PC-9 (cell line): ENCODE data around the gene PSRC1. TPM values are rescaled to one million over a fixed set of nuclear protein-coding genes. Genes with fewer than 3 reads are reported as not detected.
A peak's percentile ranks its signal among the peaks of the same experiment; 100 is the strongest.

Experiments
- Bru-seq: library from RNA; stranded (reverse); fragments of 400-500 nt; gene quantifications from one replicate; lab custom pipeline; 2021; lab: Mats Ljungman, UMichigan
- BruChase-seq, 2 experiments: library from RNA; stranded (reverse); fragments of 400-500 nt; gene quantifications; one replicate each; lab custom pipeline; 2021; lab: Mats Ljungman, UMichigan
- BruUV-seq: library from RNA; stranded (reverse); fragments of 400-500 nt; replicated peaks from 2 replicates; lab custom pipeline; 2021; lab: Mats Ljungman, UMichigan
- CTCF ChIA-PET: fragments of 300-600 bp; sonication (Branson Sonifier 250); formaldehyde crosslinking; loops from one replicate; lab custom pipeline; 2022; ENCODE audit warnings: antibody characterized with exemption; lab: Charles Lee
- POLR2A ChIA-PET: fragments of 300-600 bp; sonication (Branson Sonifier 250); formaldehyde crosslinking; loops from one replicate; lab custom pipeline; 2022; ENCODE audit warnings: antibody characterized with exemption; ENCODE audit not compliant: unreplicated experiment; lab: Charles Lee
- DNase-seq, 2 experiments: peaks; one replicate each; pipeline versions ENCODE4 v3.0.0 to v3.0.0-alpha.2; 2015 to 2022; ENCODE audit warnings: mixed read lengths in 1 of 2
- H2AFZ ChIP-seq: fragments of 200-600 bp; sonication (generic); 2 replicates; pipeline ENCODE4 v1.8.1; 2017; ENCODE audit warnings: antibody characterized with exemption
- H3F3A ChIP-seq: fragments of 200-600 bp; sonication (generic); 2 replicates; pipeline ENCODE4 v1.8.1; 2017; ENCODE audit warnings: antibody characterized with exemption, mild to moderate bottlenecking, low read depth; ENCODE audit not compliant: insufficient read depth
- H3K27ac ChIP-seq: fragments of 200-600 bp; sonication (generic); 2 replicates; pipeline ENCODE4 v1.6.1; 2016; ENCODE audit warnings: mixed run types
- H3K27me3 ChIP-seq: fragments of 200-600 bp; sonication (generic); 2 replicates; pipeline ENCODE4 v1.6.1; 2016; ENCODE audit warnings: low read depth, mixed run types; ENCODE audit not compliant: insufficient read depth
- H3K36me3 ChIP-seq: fragments of 200-600 bp; sonication (generic); 2 replicates; pipeline ENCODE4 v1.6.1; 2016; ENCODE audit warnings: low read depth, mixed run types
- H3K4me1 ChIP-seq: fragments of 200-600 bp; sonication (generic); replicated peaks from 2 replicates; pipeline ENCODE4 v1.6.1; 2016; ENCODE audit warnings: mixed run types; ENCODE audit not compliant: insufficient read depth
- H3K4me2 ChIP-seq: fragments of 200-600 bp; sonication (generic); 2 replicates; pipeline ENCODE4 v1.6.1; 2017; ENCODE audit warnings: mixed run types
- H3K4me3 ChIP-seq: fragments of 200-600 bp; sonication (generic); 2 replicates; pipeline ENCODE4 v1.6.1; 2016; ENCODE audit warnings: mixed run types
- H3K79me2 ChIP-seq: fragments of 200-600 bp; sonication (generic); 2 replicates; pipeline ENCODE4 v1.6.1; 2017; ENCODE audit warnings: low read depth, mixed run types
- H3K9me2 ChIP-seq: fragments of 200-600 bp; sonication (generic); 2 replicates; pipeline ENCODE4 v1.8.1; 2017; ENCODE audit warnings: mild to moderate bottlenecking; ENCODE audit not compliant: insufficient read depth
- H3K9me3 ChIP-seq: fragments of 200-600 bp; sonication (generic); 2 replicates; pipeline ENCODE4 v1.8.1; 2016; ENCODE audit warnings: low read depth; ENCODE audit not compliant: insufficient read depth
- H4K20me1 ChIP-seq: fragments of 200-600 bp; sonication (generic); 2 replicates; pipeline ENCODE4 v1.8.1; 2017; ENCODE audit not compliant: insufficient read depth
- EZH2 ChIP-seq: fragments of 200-600 bp; sonication (generic); IDR thresholded peaks from 2 replicates; pipeline ENCODE4 v1.8.0; 2017; ENCODE audit warnings: antibody characterized with exemption, low read depth
- intact Hi-C: fragments of 100-400 bp; cut with micrococcal nuclease; formaldehyde crosslinking; loops from one replicate; pipeline ENCODE4 v1.10.0; 2022; ENCODE audit not compliant: unreplicated experiment
- long read RNA-seq: library from polyadenylated mRNA; stranded (forward); transcript quantifications from one replicate; pipeline ENCODE4 v2.0.0, GENCODE V29; 2022
- total RNA-seq: library from RNA; stranded (reverse); gene quantifications from 2 replicates; pipeline ENCODE4 v1.2.3, GENCODE V29; 2021
- TF ChIP-seq, protein P1 (sequence below): fragments of 200-600 bp; sonication (generic); conservative IDR thresholded peaks from 2 replicates; pipeline ENCODE4 v1.6.1; 2017; ENCODE audit warnings: mixed run types, antibody characterized with exemption, mild to moderate bottlenecking, moderate library complexity

The PSRC1 gene
- total RNA-seq (26.4 and 28.6 TPM in 2 replicates), Bru-seq, nascent RNA (percentile 54 among the genes with signal in this experiment), BruChase-seq, experiment 1, labeled RNA remaining after a 2-hour chase (percentile 55 among the genes with signal in this experiment), BruChase-seq, experiment 2, labeled RNA remaining after a 6-hour chase (percentile 57 among the genes with signal in this experiment)
- long read RNA-seq, transcript PSRC1-204 (8 exons, 1,742 nt): major isoform, 13 of 58 reads
- long read RNA-seq, transcript PSRC1-203 (8 exons, 1,717 nt): minor isoform, 10 of 58 reads
- long read RNA-seq, partial matches to known transcripts: 4 of 58 reads
- long read RNA-seq, other reads (novel, unspliced or antisense): 29 of 58 reads

DNA sequence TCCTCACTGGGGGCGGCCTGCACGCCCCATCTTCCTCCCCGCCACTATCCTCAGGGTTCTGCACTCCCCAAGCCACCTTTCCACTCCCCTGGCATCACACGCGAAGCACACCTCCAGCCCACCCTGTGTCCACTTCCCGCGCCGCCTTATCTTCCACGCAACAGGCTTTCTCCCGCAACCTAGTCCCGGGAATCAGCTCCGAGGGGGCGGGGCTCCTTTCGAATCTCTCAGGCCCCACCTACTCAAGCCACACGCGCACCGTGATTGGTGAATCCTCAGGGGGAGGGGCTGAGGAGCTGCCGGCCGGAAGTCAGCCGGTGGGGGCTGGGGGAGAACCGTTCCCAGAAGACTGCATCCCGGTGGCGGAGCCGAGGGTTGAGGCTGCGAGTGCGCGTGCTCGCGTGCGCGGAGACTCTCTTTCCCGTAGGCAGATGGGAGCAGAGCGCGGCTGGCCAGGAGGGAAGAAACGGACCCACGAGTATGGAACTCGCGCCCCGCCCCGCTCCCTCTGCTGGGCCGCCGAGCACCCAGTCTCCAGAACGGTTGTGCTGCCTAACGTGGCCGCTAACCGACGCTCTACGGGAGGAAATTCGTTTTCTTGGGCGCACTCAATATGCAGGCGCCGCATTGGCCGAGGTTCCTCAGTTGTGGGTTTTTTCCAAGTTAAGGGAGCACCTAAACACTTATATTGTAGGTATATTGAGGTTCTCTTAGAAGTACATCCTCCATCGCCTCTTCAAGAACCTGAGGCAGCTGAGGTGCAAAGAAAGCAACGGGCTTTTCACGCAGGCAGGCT lies at the start of gene PSRC1:
Gene PSRC1 (minus strand): TSS at position 194 of the 796 bp plus-strand sequence.
- Histone ChIP-seq H3K9me3 (no peaks in the 10 kb centered on the region), H3K4me3 (peak within 1 kb of the TSS; percentile 76), H3F3A (peaks cover 34% of the 10 kb centered on the region), H3K36me3 (0 out of 2 replicates have a peak, but pooled peaks cover 8% of the 10 kb centered on the region), H3K9me2 (no peaks in the 10 kb centered on the region), H3K4me2 (peak within 1 kb of the TSS; percentile 89), H3K4me1 (peaks cover 25% of the 10 kb centered on the region), H3K27me3 (no peaks in the 10 kb centered on the region), H4K20me1 (no peaks in the 10 kb centered on the region), H2AFZ (peak within 1 kb of the TSS; percentile 86), H3K27ac (peak within 1 kb of the TSS; percentile 70), H3K79me2 (peaks cover 42% of the 10 kb centered on the region)
- ChIA-PET POLR2A (interaction anchor here (0.6 kb wide), 3 partner anchors 100 to 780 kb away, joined by 3 to 10 read pairs (median 4); no protein-coding TSS in a partner anchor), CTCF (interaction anchor here (0.6 to 1.2 kb wide), 2 partner anchors 52 to 115 kb away, joined by 3 to 4 read pairs; partner anchors contain the start of gene SORT1)
- TF ChIP-seq, protein P1, sequence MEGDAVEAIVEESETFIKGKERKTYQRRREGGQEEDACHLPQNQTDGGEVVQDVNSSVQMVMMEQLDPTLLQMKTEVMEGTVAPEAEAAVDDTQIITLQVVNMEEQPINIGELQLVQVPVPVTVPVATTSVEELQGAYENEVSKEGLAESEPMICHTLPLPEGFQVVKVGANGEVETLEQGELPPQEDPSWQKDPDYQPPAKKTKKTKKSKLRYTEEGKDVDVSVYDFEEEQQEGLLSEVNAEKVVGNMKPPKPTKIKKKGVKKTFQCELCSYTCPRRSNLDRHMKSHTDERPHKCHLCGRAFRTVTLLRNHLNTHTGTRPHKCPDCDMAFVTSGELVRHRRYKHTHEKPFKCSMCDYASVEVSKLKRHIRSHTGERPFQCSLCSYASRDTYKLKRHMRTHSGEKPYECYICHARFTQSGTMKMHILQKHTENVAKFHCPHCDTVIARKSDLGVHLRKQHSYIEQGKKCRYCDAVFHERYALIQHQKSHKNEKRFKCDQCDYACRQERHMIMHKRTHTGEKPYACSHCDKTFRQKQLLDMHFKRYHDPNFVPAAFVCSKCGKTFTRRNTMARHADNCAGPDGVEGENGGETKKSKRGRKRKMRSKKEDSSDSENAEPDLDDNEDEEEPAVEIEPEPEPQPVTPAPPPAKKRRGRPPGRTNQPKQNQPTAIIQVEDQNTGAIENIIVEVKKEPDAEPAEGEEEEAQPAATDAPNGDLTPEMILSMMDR: peak; percentile 57
- TF ChIP-seq EZH2: no peak
- DNase-seq: peak; percentile 89 to 94
- intact Hi-C loops: loop anchor here (1.0 kb wide), 1 partner anchor 115 kb away; no protein-coding TSS in a partner anchor
- TSS peak; percentile 35 for BruUV-seq

DNA sequence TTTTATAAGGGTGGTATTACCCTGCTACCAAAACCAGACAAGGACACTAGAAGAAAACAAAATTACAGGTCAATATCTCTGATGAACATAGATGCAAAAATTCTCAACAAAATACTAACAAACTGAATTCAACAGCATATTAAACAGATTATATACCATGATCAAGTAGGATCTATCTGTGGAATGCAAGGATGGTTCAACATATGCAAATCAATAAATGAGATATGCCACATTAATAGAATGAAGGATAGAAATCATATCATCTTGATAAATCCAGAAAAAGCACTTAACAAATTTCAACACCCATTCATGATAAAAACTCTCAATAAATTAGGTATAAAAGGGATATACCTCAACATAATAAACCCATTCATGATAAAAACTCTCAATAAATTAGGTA lies 48.2 kb upstream of the PSRC1 start:
- no peaks in the 10 kb centered on the region for H3K9me2 ChIP-seq
- POLR2A ChIA-PET: no interaction called here
- peaks cover 12% of the 10 kb centered on the region for H3K9me3 ChIP-seq
- CTCF ChIA-PET: no interaction called here
- H3K79me2 ChIP-seq: no peaks in the 10 kb centered on the region
- no peaks in the 10 kb centered on the region for H3K4me1 ChIP-seq
- 0 out of 2 replicates have a peak, but pooled peaks cover 11% of the 10 kb centered on the region for H3K36me3 ChIP-seq
- H4K20me1 ChIP-seq: no peaks in the 10 kb centered on the region
- H3K4me3 ChIP-seq: no peak overlapping the region
- no peak overlapping the region for H3K4me2 ChIP-seq
- TF ChIP-seq, protein P1: no peak
- no peak for TF ChIP-seq EZH2
- H3F3A ChIP-seq: no peaks in the 10 kb centered on the region
- no peaks in the 10 kb centered on the region for H3K27me3 ChIP-seq
- DNase-seq: no peak
- intact Hi-C loops: no loop called here
- BruUV-seq: no TSS peak
- H2AFZ ChIP-seq: no peak overlapping the region
- no peak overlapping the region for H3K27ac ChIP-seq

- H3K79me2 ChIP-seq: no peaks in the 10 kb centered on the region
- no peak overlapping the region for H2AFZ ChIP-seq
- POLR2A ChIA-PET: no interaction called here
Observed at GRCh38 chr1:109327285-109327684, 44.3 kb upstream of the PSRC1 start.

More at GRCh38 chr1:109327285-109327684, 44.3 kb upstream of the PSRC1 start:
- CTCF ChIA-PET: no interaction called here
- Histone ChIP-seq H3K9me3 (peaks cover 12% of the 10 kb centered on the region), H3K4me1 (no peaks in the 10 kb centered on the region), H3K27me3 (no peaks in the 10 kb centered on the region), H4K20me1 (no peaks in the 10 kb centered on the region), H3K4me3 (no peak overlapping the region), H3K27ac (no peak overlapping the region), H3K36me3 (peaks cover 11% of the 10 kb centered on the region; the same call in 1 of the 2 replicates), H3K9me2 (no peaks in the 10 kb centered on the region), H3K4me2 (no peak overlapping the region), H3F3A (no peaks in the 10 kb centered on the region)
- TF ChIP-seq, protein P1: no peak
- no peak for TF ChIP-seq EZH2
- DNase-seq: no peak
- BruUV-seq: no TSS peak
- intact Hi-C loops: no loop called here
